K562 (cell line): ENCODE data around the gene NR2C2AP. TPM values are rescaled to one million over a fixed set of nuclear protein-coding genes. Genes with fewer than 3 reads are reported as not detected.

ENCODE experiments used
- ATAC-seq: fragments of 200-7000 bp; cut with Tn5 transposase; 3 replicates; pipeline ENCODE4 v1.9.1; 2020; ENCODE audit warnings: moderate library complexity
- BruUV-seq: library from RNA; stranded (reverse); fragments of 400-500 nt; replicated peaks from 2 replicates; lab custom pipeline; 2021; lab: Mats Ljungman, UMichigan
- CTCF ChIA-PET: fragments of 300-600 bp; formaldehyde crosslinking; extraction: SDS; loops from one replicate; lab custom pipeline; 2021; ENCODE audit warnings: low intra/inter-chr PET ratio; lab: Yijun Ruan, JAX
- POLR2A ChIA-PET: fragments of 300-600, 350-650 bp; sonication (Branson Sonifier 250); formaldehyde crosslinking; extraction: SDS; loops from one replicate; lab custom pipeline; 2021; ENCODE audit warnings: antibody characterized with exemption, inconsistent platforms; lab: Yijun Ruan, JAX
- DNase-seq, 4 experiments: peaks; one replicate each; pipeline versions ENCODE4 v3.0.0 to v3.0.0-alpha.2; 2011 to 2018; ENCODE audit warnings: low spot score in 3 of 4, mixed read lengths in 3 of 4; ENCODE audit errors: extremely low read depth in 1 of 4
- FAIRE-seq: peaks from 2 replicates; lab custom pipeline; 2011; peaks lifted over from hg19 to GRCh38; lab: Jason Lieb, UNC
- H2AFZ ChIP-seq: 2 replicates; pipeline ENCODE4 v1.6.0; 2011; ENCODE audit warnings: low read depth, low read length, control low read depth, inconsistent platforms
- H3K27ac ChIP-seq: fragments of 200-600 bp; 3 replicates; pipeline ENCODE4 v1.8.0; 2011; ENCODE audit warnings: low read depth, mild to moderate bottlenecking, control low read depth, inconsistent platforms, low read length, moderate library complexity, mixed read lengths; ENCODE audit errors: extremely low read depth
- H3K27me3 ChIP-seq, 2 experiments: fragments of 300-600 bp in 1 of 2; 2 replicates in 1 of 2; 3 replicates in 1 of 2; pipeline versions ENCODE4 v1.6.0 to v1.8.0; 2011; ENCODE audit warnings: inconsistent platforms in 2 of 2, low read length in 2 of 2, mild to moderate bottlenecking in 1 of 2, mixed read lengths in 1 of 2, moderate library complexity in 1 of 2; ENCODE audit not compliant: control insufficient read depth in 2 of 2, insufficient read depth in 2 of 2
- H3K36me3 ChIP-seq: fragments of 300-600 bp; 3 replicates; pipeline ENCODE4 v1.8.0; 2011; ENCODE audit warnings: mild to moderate bottlenecking, low read length, inconsistent platforms; ENCODE audit not compliant: control insufficient read depth, insufficient read depth
- H3K4me1 ChIP-seq, 2 experiments: fragments of 200-600 bp in 1 of 2; replicated peaks in 1 of 2; 2 replicates in 1 of 2; 3 replicates in 1 of 2; pipeline versions ENCODE4 v1.5.1 to v1.8.0; 2011; ENCODE audit warnings: inconsistent platforms in 2 of 2, low read length in 2 of 2, mild to moderate bottlenecking in 1 of 2, mixed read lengths in 1 of 2, moderate library complexity in 1 of 2; ENCODE audit not compliant: control insufficient read depth in 2 of 2, insufficient read depth in 2 of 2
- H3K4me2 ChIP-seq: 2 replicates; pipeline ENCODE4 v1.6.1; 2011; ENCODE audit warnings: low read length, control low read depth, inconsistent platforms, mixed read lengths; ENCODE audit not compliant: insufficient read depth
- H3K4me3 ChIP-seq: fragments of 200-600 bp; sonication (generic), shearing (Covaris generic); 2 replicates; pipeline ENCODE4 v1.5.1; 2016; ENCODE audit warnings: control low read depth, inconsistent platforms
- H3K79me2 ChIP-seq: fragments of 200-600 bp; 3 replicates; pipeline ENCODE4 v1.8.0; 2011; ENCODE audit warnings: low read length, inconsistent platforms; ENCODE audit not compliant: control insufficient read depth, insufficient read depth
- H3K9ac ChIP-seq, 2 experiments: 2 replicates each; pipeline versions ENCODE4 v1.6.0 to v1.6.1; 2011; ENCODE audit warnings: low read depth in 2 of 2, low read length in 2 of 2, control low read depth in 1 of 2, inconsistent platforms in 1 of 2, mild to moderate bottlenecking in 1 of 2, mixed read lengths in 1 of 2; ENCODE audit not compliant: insufficient read depth in 1 of 2
- H3K9me1 ChIP-seq: one replicate; pipeline ENCODE4 v1.6.0; 2011; ENCODE audit warnings: inconsistent platforms, mild to moderate bottlenecking, low read length, moderate library complexity; ENCODE audit not compliant: control insufficient read depth, insufficient read depth
- H3K9me3 ChIP-seq: replicated peaks from 2 replicates; pipeline ENCODE4 v1.5.1; 2011; ENCODE audit warnings: low read depth, low read length, inconsistent platforms; ENCODE audit not compliant: control insufficient read depth, insufficient read depth
- H4K20me1 ChIP-seq: replicated peaks from 2 replicates; pipeline ENCODE4 v1.6.1; 2011; ENCODE audit warnings: low read length, inconsistent platforms, mixed read lengths; ENCODE audit not compliant: control insufficient read depth, insufficient read depth
- ATF7 ChIP-seq: fragments of 450-650 bp; IDR thresholded peaks from 2 replicates; pipeline ENCODE4 v1.7.1; 2014; ENCODE audit warnings: mild to moderate bottlenecking, moderate library complexity
- USF1 ChIP-seq: sonication (generic); formaldehyde crosslinking; IDR thresholded peaks from 2 replicates; pipeline ENCODE4 v1.9.0; 2022; ENCODE audit warnings: mild to moderate bottlenecking, missing genetic modification reagents
- ZFX ChIP-seq: sonication (generic); formaldehyde crosslinking; IDR thresholded peaks from 2 replicates; pipeline ENCODE4 v1.8.0; 2022; ENCODE audit warnings: mild to moderate bottlenecking, missing genetic modification reagents, moderate library complexity
- ZNF124 ChIP-seq: sonication (generic); formaldehyde crosslinking; IDR thresholded peaks from 2 replicates; pipeline ENCODE4 v1.8.1; 2022; ENCODE audit warnings: missing genetic modification reagents
- WGBS: fragments of 100-300 bp; shearing (Covaris generic); methylation state at CpG from one replicate; pipeline ENCODE4 v1.1.6; 2016; ENCODE audit warnings: low coverage, mixed read lengths; ENCODE audit not compliant: insufficient coverage; ENCODE audit errors: missing lambda C conversion rate; 5-methylcytosine and 5-hydroxymethylcytosine counted together
- in situ Hi-C: fragments of 300-500 bp; cut with MboI; formaldehyde crosslinking; loops from 4 replicates; pipeline ENCODE4 v1.15.0; 2018; ENCODE audit warnings: inconsistent platforms, mixed read lengths
- intact Hi-C: fragments of 100-400 bp; cut with micrococcal nuclease; formaldehyde crosslinking; loops from 2 replicates; pipeline ENCODE4 v1.14.2; 2022
- polyA plus RNA-seq, 8 experiments: library from polyadenylated mRNA; depleted of rRNA in 4 of 8; stranded (reverse) in 5 of 8; unstranded in 3 of 8; fragments of >200 nt; fragmentation: Nextera tagmentation in 2 of 8; fragmentation: Illumina TruSeq in 1 of 8; extraction: Ambion mirVana in 2 of 8; extraction: Trizol in 1 of 8; gene quantifications; 2 replicates each; pipeline versions ENCODE4 v1.2.1 to v1.2.3, GENCODE V29; 2011 to 2014; ENCODE audit warnings: inconsistent platforms in 1 of 8, missing spikeins in 1 of 8
- total RNA-seq, 7 experiments: library from RNA; depleted of rRNA in 6 of 7; stranded (reverse); fragments of >200 nt in 6 of 7; fragmentation: Illumina TruSeq in 2 of 7; extraction: Trizol in 2 of 7; gene quantifications; 2 replicates each; pipeline versions ENCODE4 v1.2.1 to v1.2.3, GENCODE V29; 2011 to 2021; ENCODE audit warnings: low replicate concordance in 1 of 7
- TF ChIP-seq, protein P1 (sequence below): fragments of 450-650 bp; IDR thresholded peaks from 2 replicates; pipeline ENCODE4 v1.7.0; 2016; ENCODE audit warnings: borderline replicate concordance
- TF ChIP-seq, protein P2 (sequence below): sonication (generic); formaldehyde crosslinking; IDR thresholded peaks from 2 replicates; pipeline ENCODE4 v1.8.0; 2022; ENCODE audit warnings: mild to moderate bottlenecking, missing genetic modification reagents
- TF ChIP-seq, protein P3 (sequence below): fragments of 450-650 bp; IDR thresholded peaks from 2 replicates; pipeline ENCODE4 v1.7.1; 2018; ENCODE audit warnings: mild to moderate bottlenecking, low read depth; ENCODE audit not compliant: partially characterized antibody

Gene NR2C2AP
- total and polyA plus RNA-seq, 9 of the 15 experiments (the other 6 are each of a cell fraction or from before 2014, with no cell fraction given): 23.7 to 77.4 (median 32.4) TPM

GRCh38 chr19:19170053-19170872, 33.0 kb downstream of the NR2C2AP start, which contains the start of gene MEF2B (continued):
- TF ChIP-seq USF1: 0 out of 2 replicates have a peak, but pooled peaks have one; percentile 7
- TF ChIP-seq ZFX: no peak
- TF ChIP-seq ATF7: peak; percentile 41; the same call in 1 of the 2 replicates

- Histone ChIP-seq H3K4me2 (peak overlapping the region; percentile 70), H2AFZ (peak overlapping the region; percentile 77; the same call in 1 of the 2 replicates), H3K4me1 (peaks cover 24 to 29% of the 10 kb centered on the region in 2 experiments; a peak in 4 of 5 replicates), H3K4me3 (peak overlapping the region; percentile 34), H3K9me1 (no peaks in the 10 kb centered on the region), H4K20me1 (peaks cover 8% of the 10 kb centered on the region), H3K79me2 (no peaks in the 10 kb centered on the region), H3K27ac (no peak overlapping the region), H3K27me3 (no peaks in the 10 kb centered on the region), H3K9me3 (no peaks in the 10 kb centered on the region), H3K36me3 (no peaks in the 10 kb centered on the region), H3K9ac (peak overlapping the region in 1 of 2 experiments; percentile 86; a peak in 2 of 4 replicates)
- intact Hi-C loops: loop anchor here (5.0 kb wide), 1 partner anchor 32 kb away; the partner anchor contains the start of gene TMEM161A
- no peak for FAIRE-seq
- ChIA-PET CTCF (interaction anchor here (0.6 kb wide), 1 partner anchor 169 kb away, joined by 4 read pairs; no protein-coding TSS in a partner anchor), POLR2A (interaction anchor here (0.6 to 1.4 kb wide), 11 partner anchors 8 to 243 kb away, joined by 3 to 5 read pairs (median 3); partner anchors contain the start of gene NR2C2AP)
- in situ Hi-C loops: no loop called here
- DNase-seq: no peak
- 24% methylated on average over 9 of the region's 9 CpGs for WGBS
- no TSS peak for BruUV-seq
- no peak for ATAC-seq
- TF ChIP-seq, protein P1, sequence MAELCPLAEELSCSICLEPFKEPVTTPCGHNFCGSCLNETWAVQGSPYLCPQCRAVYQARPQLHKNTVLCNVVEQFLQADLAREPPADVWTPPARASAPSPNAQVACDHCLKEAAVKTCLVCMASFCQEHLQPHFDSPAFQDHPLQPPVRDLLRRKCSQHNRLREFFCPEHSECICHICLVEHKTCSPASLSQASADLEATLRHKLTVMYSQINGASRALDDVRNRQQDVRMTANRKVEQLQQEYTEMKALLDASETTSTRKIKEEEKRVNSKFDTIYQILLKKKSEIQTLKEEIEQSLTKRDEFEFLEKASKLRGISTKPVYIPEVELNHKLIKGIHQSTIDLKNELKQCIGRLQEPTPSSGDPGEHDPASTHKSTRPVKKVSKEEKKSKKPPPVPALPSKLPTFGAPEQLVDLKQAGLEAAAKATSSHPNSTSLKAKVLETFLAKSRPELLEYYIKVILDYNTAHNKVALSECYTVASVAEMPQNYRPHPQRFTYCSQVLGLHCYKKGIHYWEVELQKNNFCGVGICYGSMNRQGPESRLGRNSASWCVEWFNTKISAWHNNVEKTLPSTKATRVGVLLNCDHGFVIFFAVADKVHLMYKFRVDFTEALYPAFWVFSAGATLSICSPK: 0 out of 2 replicates have a peak, but pooled peaks have one; percentile 66
- TF ChIP-seq, protein P2, sequence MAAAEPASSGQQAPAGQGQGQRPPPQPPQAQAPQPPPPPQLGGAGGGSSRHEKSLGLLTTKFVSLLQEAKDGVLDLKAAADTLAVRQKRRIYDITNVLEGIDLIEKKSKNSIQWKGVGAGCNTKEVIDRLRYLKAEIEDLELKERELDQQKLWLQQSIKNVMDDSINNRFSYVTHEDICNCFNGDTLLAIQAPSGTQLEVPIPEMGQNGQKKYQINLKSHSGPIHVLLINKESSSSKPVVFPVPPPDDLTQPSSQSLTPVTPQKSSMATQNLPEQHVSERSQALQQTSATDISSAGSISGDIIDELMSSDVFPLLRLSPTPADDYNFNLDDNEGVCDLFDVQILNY (CRISPR knock-in tag): no peak
- TF ChIP-seq, protein P3, sequence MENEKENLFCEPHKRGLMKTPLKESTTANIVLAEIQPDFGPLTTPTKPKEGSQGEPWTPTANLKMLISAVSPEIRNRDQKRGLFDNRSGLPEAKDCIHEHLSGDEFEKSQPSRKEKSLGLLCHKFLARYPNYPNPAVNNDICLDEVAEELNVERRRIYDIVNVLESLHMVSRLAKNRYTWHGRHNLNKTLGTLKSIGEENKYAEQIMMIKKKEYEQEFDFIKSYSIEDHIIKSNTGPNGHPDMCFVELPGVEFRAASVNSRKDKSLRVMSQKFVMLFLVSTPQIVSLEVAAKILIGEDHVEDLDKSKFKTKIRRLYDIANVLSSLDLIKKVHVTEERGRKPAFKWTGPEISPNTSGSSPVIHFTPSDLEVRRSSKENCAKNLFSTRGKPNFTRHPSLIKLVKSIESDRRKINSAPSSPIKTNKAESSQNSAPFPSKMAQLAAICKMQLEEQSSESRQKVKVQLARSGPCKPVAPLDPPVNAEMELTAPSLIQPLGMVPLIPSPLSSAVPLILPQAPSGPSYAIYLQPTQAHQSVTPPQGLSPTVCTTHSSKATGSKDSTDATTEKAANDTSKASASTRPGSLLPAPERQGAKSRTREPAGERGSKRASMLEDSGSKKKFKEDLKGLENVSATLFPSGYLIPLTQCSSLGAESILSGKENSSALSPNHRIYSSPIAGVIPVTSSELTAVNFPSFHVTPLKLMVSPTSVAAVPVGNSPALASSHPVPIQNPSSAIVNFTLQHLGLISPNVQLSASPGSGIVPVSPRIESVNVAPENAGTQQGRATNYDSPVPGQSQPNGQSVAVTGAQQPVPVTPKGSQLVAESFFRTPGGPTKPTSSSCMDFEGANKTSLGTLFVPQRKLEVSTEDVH: no peak
- no peak for TF ChIP-seq ZNF124
Measured at GRCh38 chr19:19169236-19170052, 33.8 kb downstream of the NR2C2AP start.
